Liver (tissue), 3 donors: Measurements from ENCODE around the gene GALNT10.

Experiments used
- ATF3 ChIP-seq: IDR thresholded peaks from 2 replicates; pipeline ENCODE4 v1.6.1; 2016; ENCODE audit warnings: antibody characterized with exemption
- CTCF ChIP-seq: fragments of 150-350 bp; IDR thresholded peaks from 2 replicates; pipeline ENCODE4 v1.5.1; 2017; ENCODE audit warnings: improper control_type of control experiment, low read depth, low read length; ENCODE audit not compliant: missing input control
- EGR1 ChIP-seq, 2 donors: IDR thresholded peaks; 2 replicates each; pipeline ENCODE4 v1.6.1; 2016 to 2018; ENCODE audit warnings: antibody characterized with exemption in 2 of 2, low read depth in 2 of 2
- FOXA1 ChIP-seq: IDR thresholded peaks from 2 replicates; pipeline ENCODE4 v1.6.1; 2016; ENCODE audit warnings: antibody characterized with exemption
- GABPA ChIP-seq, 2 donors: IDR thresholded peaks in 1 of 2; conservative IDR thresholded peaks in 1 of 2; 2 replicates each; pipeline ENCODE4 v1.6.1; 2016; ENCODE audit warnings: antibody characterized with exemption in 2 of 2, mild to moderate bottlenecking in 1 of 2, moderate library complexity in 1 of 2
- JUND ChIP-seq, 2 donors: IDR thresholded peaks; 2 replicates each; pipeline ENCODE4 v1.6.1; 2016; ENCODE audit warnings: antibody characterized with exemption in 2 of 2
- MAX ChIP-seq: IDR thresholded peaks from 2 replicates; pipeline ENCODE4 v1.6.1; 2016; ENCODE audit warnings: antibody characterized with exemption
- NR2F2 ChIP-seq: IDR thresholded peaks from 2 replicates; pipeline ENCODE4 v1.6.1; 2016; ENCODE audit warnings: antibody characterized with exemption
- RAD21 ChIP-seq, 2 donors: IDR thresholded peaks; 2 replicates each; pipeline ENCODE4 v1.6.1; 2016; ENCODE audit warnings: antibody characterized with exemption in 2 of 2, mild to moderate bottlenecking in 2 of 2
- REST ChIP-seq: IDR thresholded peaks from 2 replicates; pipeline ENCODE4 v1.6.1; 2016; ENCODE audit warnings: antibody characterized with exemption, mild to moderate bottlenecking
- SP1 ChIP-seq: IDR thresholded peaks from 2 replicates; pipeline ENCODE4 v1.6.1; 2018; ENCODE audit warnings: antibody characterized with exemption, mild to moderate bottlenecking
- TAF1 ChIP-seq: conservative IDR thresholded peaks from 2 replicates; pipeline ENCODE4 v1.6.1; 2016; ENCODE audit warnings: antibody characterized with exemption, mild to moderate bottlenecking
- YY1 ChIP-seq: IDR thresholded peaks from 2 replicates; pipeline ENCODE4 v1.6.1; 2016; ENCODE audit warnings: antibody characterized with exemption, mild to moderate bottlenecking
- donor health status: healthy.
- donor health status: healthy.

- TF ChIP-seq CTCF = no peak
- no peak for TF ChIP-seq SP1
- TF ChIP-seq NR2F2 = peak; percentile 23
- no peak for TF ChIP-seq ATF3
- TF ChIP-seq JUND (IDR thresholded peaks at IDR 0.05) = peak in 1 of 2 donors; percentile 62
- TF ChIP-seq MAX = no peak
- TF ChIP-seq YY1 = no peak
- no peak for TF ChIP-seq REST
- TF ChIP-seq GABPA (IDR thresholded peaks at IDR 0.05 in 1 of 2, conservative IDR thresholded peaks at IDR 0.05 in 1 of 2) = no peak
- TF ChIP-seq TAF1 = no peak
- no peak for TF ChIP-seq RAD21 (IDR thresholded peaks at IDR 0.05)
- no peak for TF ChIP-seq FOXA1
- TF ChIP-seq EGR1 (IDR thresholded peaks at IDR 0.05; ENCODE audit: low read depth in 2 of 2) = no peak
Observed at GRCh38 chr5:154178661-154179060, 11.9 kb upstream of the GALNT10 start.
